Middle frontal gyrus (tissue), 1 donor: Measurements from ENCODE around the gene POLR2A.

ENCODE experiments used
- DNase-seq: peaks from one replicate; pipeline ENCODE4 v3.0.0-alpha.2; 2015; ENCODE audit warnings: low spot score; ENCODE audit errors: extremely low spot score

POLR2A gene

DNA sequence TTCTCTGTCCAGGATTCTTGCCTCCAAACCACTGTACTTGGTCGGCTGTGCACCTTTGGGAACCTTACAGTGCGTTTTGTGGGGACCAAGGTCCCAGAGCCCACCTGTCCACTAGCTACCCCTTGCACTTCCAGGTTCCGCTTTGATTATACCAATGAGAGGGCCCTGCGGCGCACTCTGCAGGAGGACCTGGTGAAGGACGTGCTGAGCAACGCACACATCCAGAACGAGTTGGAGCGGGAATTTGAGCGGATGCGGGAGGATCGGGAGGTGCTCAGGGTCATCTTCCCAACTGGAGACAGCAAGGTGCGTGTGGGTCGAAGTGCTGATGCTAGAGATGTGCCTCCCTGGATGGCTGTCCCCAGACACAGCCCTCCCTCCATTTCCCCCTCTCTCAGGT is 18.8 kb downstream of the POLR2A start:
- no peak for DNase-seq

DNA sequence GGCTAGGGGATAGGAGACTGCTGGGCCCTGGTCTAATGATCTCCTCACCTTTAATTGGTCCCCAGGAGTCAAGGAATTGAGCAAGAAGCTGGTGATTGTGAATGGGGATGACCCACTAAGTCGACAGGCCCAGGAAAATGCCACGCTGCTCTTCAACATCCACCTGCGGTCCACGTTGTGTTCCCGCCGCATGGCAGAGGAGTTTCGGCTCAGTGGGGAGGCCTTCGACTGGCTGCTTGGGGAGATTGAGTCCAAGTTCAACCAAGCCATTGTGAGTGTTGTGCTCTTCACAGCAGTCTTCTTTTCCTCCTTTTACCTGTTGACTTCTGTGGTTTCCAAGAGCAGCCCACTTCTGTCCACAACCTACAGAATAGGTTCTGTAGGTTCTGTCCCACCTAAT is 19.4 kb downstream of the POLR2A start:
- DNase-seq, result no peak

GRCh38 chr17:7508145-7508544 is 24.0 kb downstream of the POLR2A start:
- DNase-seq, result no peak

DNA sequence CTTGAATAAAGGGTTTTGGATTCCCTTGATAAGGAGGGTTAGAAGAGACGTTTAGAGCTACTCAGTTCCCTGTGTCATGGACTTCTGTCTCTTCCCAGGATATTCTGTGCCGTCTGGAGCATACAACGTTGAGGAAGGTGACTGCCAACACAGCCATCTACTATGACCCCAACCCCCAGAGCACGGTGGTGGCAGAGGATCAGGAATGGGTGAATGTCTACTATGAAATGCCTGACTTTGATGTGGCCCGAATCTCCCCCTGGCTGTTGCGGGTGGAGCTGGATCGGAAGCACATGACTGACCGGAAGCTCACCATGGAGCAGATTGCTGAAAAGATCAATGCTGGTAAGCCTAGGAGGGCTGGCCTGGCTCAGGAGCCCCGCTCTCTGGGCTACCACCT is 24.7 kb downstream of the POLR2A start:
- DNase-seq, result no peak

DNA sequence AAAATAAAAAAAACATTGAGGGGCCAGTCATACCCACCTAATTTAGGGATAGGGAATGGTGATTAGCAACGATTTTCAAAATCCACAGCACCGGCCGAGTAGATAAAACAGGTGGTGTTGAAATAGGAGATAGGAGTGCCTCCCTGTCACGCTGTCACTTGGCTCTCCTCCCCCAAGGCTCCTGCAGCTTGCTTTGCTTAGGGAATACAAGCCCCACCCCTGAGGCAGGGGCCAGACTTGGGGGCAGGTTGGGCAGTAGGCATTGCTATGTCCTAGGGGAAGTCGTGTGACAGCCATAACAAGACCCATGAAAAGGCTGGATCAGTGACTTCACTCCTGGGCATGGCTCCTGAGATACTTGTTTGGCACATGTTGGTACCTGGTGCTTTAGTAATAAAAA is 25.8 kb downstream of the POLR2A start:
- DNase-seq, result no peak

- DNase-seq, result no peak
Measured at GRCh38 chr17:7511108-7511507, 26.9 kb downstream of the POLR2A start.

DNA sequence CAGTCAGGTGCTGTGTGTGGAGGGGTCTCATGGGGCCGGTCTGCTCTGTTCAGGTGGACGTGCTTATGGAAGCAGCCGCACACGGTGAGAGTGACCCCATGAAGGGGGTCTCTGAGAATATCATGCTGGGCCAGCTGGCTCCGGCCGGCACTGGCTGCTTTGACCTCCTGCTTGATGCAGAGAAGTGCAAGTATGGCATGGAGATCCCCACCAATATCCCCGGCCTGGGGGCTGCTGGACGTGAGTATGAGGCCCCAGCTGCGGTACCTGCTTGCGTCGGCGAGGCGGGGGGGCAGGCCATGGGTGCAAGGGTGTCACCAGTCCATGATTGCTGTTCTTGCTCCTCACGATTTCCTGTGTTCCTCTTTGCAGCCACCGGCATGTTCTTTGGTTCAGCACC is 27.9 kb downstream of the POLR2A start:
- DNase-seq, result no peak

DNA sequence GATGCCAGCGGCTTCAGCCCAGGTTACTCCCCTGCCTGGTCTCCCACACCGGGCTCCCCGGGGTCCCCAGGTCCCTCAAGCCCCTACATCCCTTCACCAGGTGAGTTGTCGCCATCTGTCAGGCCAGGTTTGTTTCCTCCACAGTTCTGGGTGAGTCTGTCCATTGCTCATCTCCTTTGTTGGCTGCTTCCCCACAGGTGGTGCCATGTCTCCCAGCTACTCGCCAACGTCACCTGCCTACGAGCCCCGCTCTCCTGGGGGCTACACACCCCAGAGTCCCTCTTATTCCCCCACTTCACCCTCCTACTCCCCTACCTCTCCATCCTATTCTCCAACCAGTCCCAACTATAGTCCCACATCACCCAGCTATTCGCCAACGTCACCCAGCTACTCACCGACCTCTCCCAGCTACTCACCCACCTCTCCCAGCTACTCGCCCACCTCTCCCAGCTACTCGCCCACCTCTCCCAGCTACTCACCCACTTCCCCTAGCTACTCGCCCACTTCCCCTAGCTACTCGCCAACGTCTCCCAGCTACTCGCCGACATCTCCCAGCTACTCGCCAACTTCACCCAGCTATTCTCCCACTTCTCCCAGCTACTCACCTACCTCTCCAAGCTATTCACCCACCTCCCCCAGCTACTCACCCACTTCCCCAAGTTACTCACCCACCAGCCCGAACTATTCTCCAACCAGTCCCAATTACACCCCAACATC is 28.8 kb downstream of the POLR2A start:
- no peak for DNase-seq

- DNase-seq, result no peak
Measured at GRCh38 chr17:7513850-7514419, 29.8 kb downstream of the POLR2A start.

DNA sequence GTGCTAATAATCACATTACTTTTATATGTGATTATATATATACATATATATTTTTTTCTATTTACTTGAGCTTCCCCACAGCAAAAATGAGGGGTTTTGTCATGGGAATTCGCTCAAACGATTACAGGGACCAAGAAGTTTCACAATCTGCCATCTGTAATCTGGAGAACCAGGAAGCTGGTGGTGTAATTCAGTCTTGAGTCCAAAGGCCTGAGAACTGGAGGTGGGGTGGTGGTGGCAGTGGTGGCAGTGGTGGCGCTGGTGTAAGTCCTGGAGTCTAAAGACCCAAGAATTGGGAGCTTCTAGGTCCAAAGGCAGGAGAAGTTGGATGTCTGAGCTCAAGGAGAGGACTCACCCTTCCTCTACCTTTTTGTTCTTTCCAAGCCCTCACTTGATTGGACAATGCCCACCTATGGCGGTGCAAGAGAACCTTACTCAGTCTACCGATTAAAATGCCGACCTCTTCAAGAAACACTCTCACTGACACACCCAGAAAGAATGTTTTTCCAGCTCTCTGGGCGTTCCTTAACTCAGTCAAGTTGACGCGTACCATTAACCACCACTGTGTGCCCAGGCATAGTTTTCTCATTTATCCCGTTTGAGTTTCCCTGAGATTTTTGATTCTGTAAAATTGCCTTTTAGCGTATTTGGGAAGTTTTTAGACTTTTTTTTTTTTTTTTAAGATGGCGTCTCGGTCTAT is 31.9 kb downstream of the POLR2A start:
- DNase-seq, result no peak

- DNase-seq, result no peak
Measured at GRCh38 chr17:7523033-7523432, 38.9 kb downstream of the POLR2A start.

DNA sequence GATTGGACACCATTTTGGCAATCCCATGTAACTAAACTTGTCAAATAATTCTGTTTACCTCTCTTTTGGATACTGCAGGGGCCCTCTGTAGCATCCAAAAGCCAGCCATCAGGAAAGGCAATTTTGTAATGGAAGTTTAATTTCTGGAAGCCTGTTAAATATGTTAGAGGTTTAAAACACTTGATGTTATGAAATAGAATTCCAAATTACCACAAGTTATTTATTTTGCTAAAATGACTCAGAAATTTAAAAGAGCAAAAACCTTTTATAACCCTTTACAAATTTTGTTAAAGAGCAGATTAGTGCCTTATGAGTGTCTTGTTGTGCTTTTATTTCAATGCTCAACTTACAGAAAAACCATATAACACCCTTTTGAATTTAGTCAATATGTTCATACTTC is 44.7 kb downstream of the POLR2A start:
- DNase-seq, result no peak

DNA sequence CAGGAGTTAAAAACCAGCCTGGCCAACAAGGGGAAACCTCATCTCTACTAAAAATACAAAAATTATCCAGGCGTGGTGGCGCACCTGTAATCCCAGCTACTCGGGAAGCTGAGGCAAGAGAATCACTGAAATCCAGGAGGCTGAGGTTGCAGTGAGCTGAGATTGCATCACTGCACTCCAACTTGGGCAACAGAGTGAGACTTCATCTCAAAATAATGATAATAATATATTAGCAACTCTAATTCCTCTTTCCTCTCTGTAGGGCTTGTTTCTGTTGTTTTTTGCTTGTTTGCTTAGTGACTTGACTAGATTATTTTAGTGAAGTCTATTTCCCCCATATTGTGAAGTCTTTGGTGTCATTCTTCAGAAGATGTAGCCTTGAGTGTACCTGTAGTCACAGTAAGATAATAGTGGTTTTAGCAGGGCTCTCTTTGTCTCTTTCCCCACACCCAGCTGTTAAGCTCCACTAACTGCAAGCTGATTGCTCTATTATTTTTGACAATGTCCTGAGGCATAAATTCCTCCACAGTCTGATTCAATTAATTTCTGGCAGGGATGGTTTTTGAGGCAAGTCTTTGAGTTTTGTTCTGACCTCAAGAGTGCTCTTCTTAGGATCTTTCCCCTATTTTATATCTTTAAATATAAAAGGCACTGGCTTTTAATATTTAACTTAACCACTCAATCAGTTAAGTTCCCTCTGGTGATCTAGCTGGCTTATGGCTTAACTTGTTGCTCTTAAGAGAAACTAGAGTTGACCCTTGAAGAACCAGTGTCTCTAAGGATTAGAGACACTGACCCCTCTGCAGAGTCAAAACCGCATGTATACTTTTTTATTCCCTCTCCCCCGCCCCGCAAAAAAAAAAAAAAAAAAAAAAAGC is 46.1 kb downstream of the POLR2A start:
- no peak for DNase-seq

DNA sequence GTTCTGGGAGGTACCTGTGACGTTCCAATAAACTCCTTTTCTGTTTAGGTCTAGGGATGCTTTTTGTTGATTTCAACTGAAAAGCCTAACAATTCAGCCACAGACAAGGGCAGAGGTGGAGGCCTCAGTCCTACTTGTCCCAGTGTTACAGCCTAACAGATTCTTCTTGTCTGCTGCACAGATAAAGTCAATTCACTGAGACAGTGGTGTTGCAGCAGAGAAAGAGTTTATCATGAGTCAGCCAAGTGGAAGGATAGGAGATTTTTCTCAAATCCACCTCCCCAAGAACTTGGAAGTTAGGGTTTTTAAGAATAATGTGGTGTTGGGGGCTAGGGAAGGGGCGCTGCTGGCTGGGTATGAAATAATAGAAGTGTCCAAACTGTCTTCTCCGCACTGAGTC is 53.9 kb downstream of the POLR2A start:
- DNase-seq, result no peak

DNA sequence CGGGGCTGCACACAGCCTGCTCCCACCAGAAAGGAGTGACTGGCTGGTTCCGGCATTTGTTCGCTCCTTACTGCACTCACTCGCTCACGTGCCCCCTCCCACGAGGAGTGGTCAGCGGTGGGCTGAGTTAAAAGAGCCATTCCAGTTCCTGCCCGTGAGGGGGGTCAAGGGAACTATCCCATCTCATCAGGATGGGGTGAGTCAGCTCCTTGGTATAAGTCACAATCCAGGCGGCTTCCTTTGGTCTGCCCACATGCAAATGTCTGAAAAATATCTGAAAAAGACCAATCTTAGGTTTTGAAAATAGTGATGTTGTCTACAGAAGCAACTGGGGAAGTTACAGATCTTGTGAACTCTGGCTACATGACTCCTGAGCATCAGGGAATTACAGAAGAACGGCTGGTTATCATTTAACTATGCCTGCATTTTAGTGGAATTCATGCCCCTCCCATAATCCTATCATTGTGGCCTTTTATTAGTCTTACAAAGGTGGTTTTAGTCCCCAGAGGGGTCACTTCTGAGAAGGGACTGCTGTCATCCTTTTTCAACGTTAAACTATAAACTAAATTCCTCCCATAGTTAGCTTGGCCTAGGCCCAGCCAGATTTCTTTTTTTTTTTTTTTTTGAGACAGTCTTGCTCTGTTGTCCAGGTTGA is 54.9 kb downstream of the POLR2A start:
- DNase-seq, result no peak

- no peak for DNase-seq
Measured at GRCh38 chr17:7541074-7541621, 57.0 kb downstream of the POLR2A start.

DNA sequence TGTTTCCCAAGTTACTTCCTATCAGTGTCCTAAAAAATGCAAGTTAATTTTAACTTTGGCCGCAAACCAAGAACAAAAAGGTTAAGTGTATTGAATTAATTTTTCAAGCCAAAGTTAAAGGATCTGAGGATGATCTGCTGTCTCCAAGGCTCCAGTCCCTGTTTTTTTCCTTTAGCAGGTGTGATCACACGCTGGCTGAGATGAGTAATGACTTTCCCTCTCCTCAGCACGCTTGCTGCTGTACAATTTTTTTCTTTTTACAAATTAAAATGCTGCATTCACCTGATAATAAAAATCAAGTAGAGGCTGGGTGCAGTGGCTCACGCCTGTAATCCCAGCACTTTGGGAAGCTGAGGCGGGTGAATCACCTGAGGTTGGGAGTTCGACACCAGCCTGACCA is 60.7 kb downstream of the POLR2A start:
- no peak for DNase-seq

- no peak for DNase-seq
Measured at GRCh38 chr17:7548585-7549400, 64.6 kb downstream of the POLR2A start, which contains the start of gene TNFSF12. Gene TNFSF12 (plus strand): TSS chr17:7549058. CDS start chr17:7549154, 96 bp downstream.
